IMR-90 (cell line): ENCODE data around the gene TENT5A. TPM values are rescaled to one million over a fixed set of nuclear protein-coding genes. Genes with fewer than 3 reads are reported as not detected.

Experiments
- ATAC-seq: fragments of 200-7000 bp; cut with Tn5 transposase; 2 replicates; pipeline ENCODE4 v1.9.1; 2020; ENCODE audit warnings: low read depth, mild to moderate bottlenecking, moderate library complexity
- Bru-seq: library from RNA; stranded (reverse); fragments of 400-500 nt; gene quantifications from one replicate; lab custom pipeline; 2021; lab: Mats Ljungman, UMichigan
- BruChase-seq, 2 experiments: library from RNA; stranded (reverse); fragments of 400-500 nt; gene quantifications; one replicate each; lab custom pipeline; 2021; lab: Mats Ljungman, UMichigan
- BruUV-seq: library from RNA; stranded (reverse); fragments of 400-500 nt; replicated peaks from 2 replicates; lab custom pipeline; 2021; lab: Mats Ljungman, UMichigan
- CTCF ChIA-PET: fragments of 300-600 bp; formaldehyde crosslinking; extraction: SDS; loops from one replicate; lab custom pipeline; 2021; ENCODE audit warnings: antibody characterized with exemption; lab: Yijun Ruan, JAX
- POLR2A ChIA-PET: fragments of 300-600 bp; sonication (Branson Sonifier 250); formaldehyde crosslinking; loops from one replicate; lab custom pipeline; 2022; ENCODE audit warnings: antibody characterized with exemption; ENCODE audit not compliant: unreplicated experiment; lab: Charles Lee
- DNase-seq: peaks from one replicate; pipeline ENCODE4 v3.0.0; 2013
- H2AFZ ChIP-seq: replicated peaks from 2 replicates; pipeline ENCODE3; 2013; ENCODE audit warnings: low read length, mild to moderate bottlenecking; ENCODE audit not compliant: poor library complexity
- H2AK5ac ChIP-seq: 2 replicates; pipeline ENCODE4 v1.6.1; 2013; ENCODE audit warnings: low read depth, low read length, inconsistent platforms
- H2AK9ac ChIP-seq: replicated peaks from 2 replicates; pipeline ENCODE3; 2013; ENCODE audit warnings: mild to moderate bottlenecking, low read depth, low read length, moderate library complexity; ENCODE audit not compliant: poor library complexity
- H2BK120ac ChIP-seq: 2 replicates; pipeline ENCODE4 v1.6.1; 2013; ENCODE audit warnings: low read depth, low read length, inconsistent platforms
- H2BK15ac ChIP-seq: 3 replicates; pipeline ENCODE4 v1.6.1; 2013; ENCODE audit warnings: low read depth, low read length, inconsistent platforms
- H2BK20ac ChIP-seq: 2 replicates; pipeline ENCODE4 v1.6.1; 2013; ENCODE audit warnings: low read depth, mild to moderate bottlenecking, inconsistent platforms, low read length, moderate library complexity
- H2BK5ac ChIP-seq: 2 replicates; pipeline ENCODE4 v1.6.1; 2013; ENCODE audit warnings: mild to moderate bottlenecking, low read depth, low read length, inconsistent platforms; ENCODE audit not compliant: poor library complexity, severe bottlenecking
- H3K14ac ChIP-seq: replicated peaks from 2 replicates; pipeline ENCODE4 v1.6.1; 2013; ENCODE audit warnings: low read depth, low read length, inconsistent platforms
- H3K18ac ChIP-seq: 2 replicates; pipeline ENCODE4 v1.6.1; 2013; ENCODE audit warnings: low read depth, low read length, control low read depth
- H3K23ac ChIP-seq: 2 replicates; pipeline ENCODE4 v1.6.1; 2013; ENCODE audit warnings: low read depth, low read length, inconsistent platforms
- H3K27ac ChIP-seq: 2 replicates; pipeline ENCODE4 v1.5.1; 2013; ENCODE audit warnings: mild to moderate bottlenecking, control low read depth, low read length; ENCODE audit not compliant: insufficient read depth
- H3K27me3 ChIP-seq: 2 replicates; pipeline ENCODE4 v1.6.1; 2013; ENCODE audit warnings: low read length; ENCODE audit not compliant: control insufficient read depth, insufficient read depth
- H3K36me3 ChIP-seq: 2 replicates; pipeline ENCODE4 v1.6.1; 2013; ENCODE audit warnings: low read length, mixed read lengths; ENCODE audit not compliant: control insufficient read depth, insufficient read depth
- H3K4ac ChIP-seq: 2 replicates; pipeline ENCODE4 v1.6.1; 2013; ENCODE audit warnings: low read depth, low read length, inconsistent platforms
- H3K4me1 ChIP-seq: 2 replicates; pipeline ENCODE4 v1.6.1; 2013; ENCODE audit warnings: low read length, mixed read lengths; ENCODE audit not compliant: control insufficient read depth, insufficient read depth
- H3K4me2 ChIP-seq: 2 replicates; pipeline ENCODE4 v1.6.1; 2013; ENCODE audit warnings: low read depth, mild to moderate bottlenecking, control low read depth, low read length, moderate library complexity
- H3K4me3 ChIP-seq: 2 replicates; pipeline ENCODE4 v1.5.1; 2013; ENCODE audit warnings: low read depth, mild to moderate bottlenecking, control low read depth, low read length, moderate library complexity; ENCODE audit not compliant: insufficient read depth
- H3K56ac ChIP-seq: 2 replicates; pipeline ENCODE4 v1.6.1; 2013; ENCODE audit warnings: low read length, inconsistent platforms; ENCODE audit not compliant: insufficient read depth; ENCODE audit errors: extremely low read depth
- H3K79me1 ChIP-seq, 2 experiments: 2 replicates each; pipeline ENCODE4 v1.6.1; 2013; ENCODE audit warnings: low read length in 2 of 2, inconsistent platforms in 1 of 2, low read depth in 1 of 2
- H3K9ac ChIP-seq: 2 replicates; pipeline ENCODE4 v1.6.1; 2013; ENCODE audit warnings: low read depth, low read length, control low read depth
- H3K9me1 ChIP-seq: 2 replicates; pipeline ENCODE4 v1.6.1; 2013; ENCODE audit warnings: low read length, inconsistent platforms; ENCODE audit not compliant: insufficient read depth
- H3K9me3 ChIP-seq: 2 replicates; pipeline ENCODE4 v1.6.1; 2013; ENCODE audit warnings: low read length; ENCODE audit not compliant: control insufficient read depth, insufficient read depth
- H4K20me1 ChIP-seq: 2 replicates; pipeline ENCODE4 v1.6.1; 2013; ENCODE audit warnings: low read length, inconsistent platforms; ENCODE audit not compliant: insufficient read depth
- H4K5ac ChIP-seq: 2 replicates; pipeline ENCODE4 v1.6.1; 2013; ENCODE audit warnings: mild to moderate bottlenecking, low read depth, low read length, control low read depth
- H4K8ac ChIP-seq, 2 experiments: 2 replicates each; pipeline ENCODE4 v1.6.1; 2013; ENCODE audit warnings: low read depth in 2 of 2, low read length in 2 of 2, control low read depth in 1 of 2, inconsistent platforms in 1 of 2
- H4K91ac ChIP-seq: 2 replicates; pipeline ENCODE4 v1.6.1; 2013; ENCODE audit warnings: low read depth, low read length, inconsistent platforms; ENCODE audit not compliant: insufficient read depth
- CEBPB ChIP-seq: IDR thresholded peaks from 2 replicates; pipeline ENCODE4 v1.6.1; 2012; ENCODE audit warnings: low read depth, low read length, improper control_type of control experiment
- CHD1 ChIP-seq: IDR thresholded peaks from 2 replicates; pipeline ENCODE4 v1.6.1; 2012; ENCODE audit warnings: low read depth, low read length, improper control_type of control experiment
- CTCF ChIP-seq: conservative IDR thresholded peaks from 2 replicates; pipeline ENCODE4 v1.5.1; 2012; ENCODE audit warnings: mild to moderate bottlenecking, low read depth, low read length, improper control_type of control experiment
- ELK1 ChIP-seq: fragments of 150-350 bp; IDR thresholded peaks from 2 replicates; pipeline ENCODE4 v1.6.1; 2016; ENCODE audit warnings: low read depth, mild to moderate bottlenecking, low read length, moderate library complexity, borderline replicate concordance
- FOS ChIP-seq: fragments of 150-350 bp; IDR thresholded peaks from 2 replicates; pipeline ENCODE4 v1.6.1; 2016; ENCODE audit warnings: low read depth, low read length
- MAFK ChIP-seq: IDR thresholded peaks from 2 replicates; pipeline ENCODE4 v1.6.1; 2012; ENCODE audit warnings: low read depth, low read length, improper control_type of control experiment
- MAZ ChIP-seq: IDR thresholded peaks from 2 replicates; pipeline ENCODE4 v1.6.1; 2012; ENCODE audit warnings: low read depth, mild to moderate bottlenecking, low read length, improper control_type of control experiment, moderate library complexity, borderline replicate concordance
- POLR2A ChIP-seq: IDR thresholded peaks from 2 replicates; pipeline ENCODE4 v1.6.1; 2012; ENCODE audit warnings: mild to moderate bottlenecking, low read depth, low read length
- RAD21 ChIP-seq: IDR thresholded peaks from 2 replicates; pipeline ENCODE4 v1.6.1; 2012; ENCODE audit warnings: low read length, improper control_type of control experiment
- SMC3 ChIP-seq: fragments of 150-350 bp; IDR thresholded peaks from 2 replicates; pipeline ENCODE4 v1.6.1; 2016; ENCODE audit warnings: low read depth, mild to moderate bottlenecking, antibody characterized with exemption, low read length, moderate library complexity
- WGBS, 2 experiments: methylation state at CpG; one replicate each; pipeline versions ENCODE4 v1.1.5 to v1.1.7; 2013; ENCODE audit warnings: missing lambda C conversion rate in 2 of 2; ENCODE audit not compliant: insufficient read length in 1 of 2; ENCODE audit errors: extremely low coverage in 2 of 2; 5-methylcytosine and 5-hydroxymethylcytosine counted together
- dilution Hi-C: fragments of 300-500 bp; cut with HindIII; formaldehyde crosslinking; loops from one replicate; pipeline ENCODE4 v1.14.3; 2018; ENCODE audit warnings: low sequenced_read_pairs; ENCODE audit not compliant: unreplicated experiment
- in situ Hi-C: fragments of 300-500 bp; cut with MboI; formaldehyde crosslinking; loops from 3 replicates; pipeline ENCODE4 v1.14.3; 2019; ENCODE audit warnings: low sequenced_read_pairs, inconsistent platforms, mixed read lengths
- intact Hi-C: fragments of 100-400 bp; cut with micrococcal nuclease; formaldehyde crosslinking; loops from 2 replicates; pipeline ENCODE4 v1.10.0; 2022
- long read RNA-seq: library from polyadenylated mRNA; unstranded; transcript quantifications from one replicate; pipeline ENCODE4 v2.0.0, GENCODE V29; 2021; ENCODE audit not compliant: unreplicated experiment
- polyA plus RNA-seq, 3 experiments: library from polyadenylated mRNA; depleted of rRNA; stranded (reverse); fragments of >200 nt; gene quantifications; 2 replicates each; pipeline ENCODE4 v1.2.3, GENCODE V29; 2012; ENCODE audit warnings: low replicate concordance in 1 of 3
- total RNA-seq: library from RNA; depleted of rRNA; stranded (reverse); fragments of >200 nt; gene quantifications from 2 replicates; pipeline ENCODE4 v1.2.3, GENCODE V29; 2012; rRNA removed

The TENT5A gene
- total RNA-seq (10.8 and 16.9 TPM in 2 replicates), polyA plus RNA-seq (2012; rRNA removed) (3.5 and 3.9 TPM in 2 replicates), Bru-seq, nascent RNA (percentile 78 among the genes with signal in this experiment), BruChase-seq, experiment 1, labeled RNA remaining after a 6-hour chase (percentile 46 among the genes with signal in this experiment), BruChase-seq, experiment 2, labeled RNA remaining after a 2-hour chase (percentile 88 among the genes with signal in this experiment)
- 1.6 and 2.1 TPM in 2 replicates for polyA plus RNA-seq (2012; cell fraction: cytosol; rRNA removed)
- 6.7 and 15.5 TPM in 2 replicates for polyA plus RNA-seq (2012; cell fraction: nucleus; rRNA removed; ENCODE audit: low replicate concordance)
- long read RNA-seq, full-length matches to known transcripts, result 22 of 28 reads
- long read RNA-seq, partial matches to known transcripts, result 2 of 28 reads
- long read RNA-seq, other reads (novel, unspliced or antisense), result 4 of 28 reads

GRCh38 chr6:81752084-81752920 lies at the start of gene TENT5A:
Gene TENT5A (minus strand): TSS chr6:81752681. CDS start chr6:81752141, 540 bp downstream.
- Histone ChIP-seq H2BK5ac (peak within 1 kb of the TSS; percentile 92), H3K27ac (peak within 1 kb of the TSS; percentile 94), H2BK120ac (peak within 1 kb of the TSS; percentile 88), H2BK20ac (peak within 1 kb of the TSS; percentile 81), H4K91ac (peak within 1 kb of the TSS; percentile 93), H3K9ac (peak within 1 kb of the TSS; percentile 91), H3K23ac (peak within 1 kb of the TSS; percentile 94), H2AK5ac (peak within 1 kb of the TSS; percentile 49), H2BK15ac (peak within 1 kb of the TSS; percentile 81; the same call in 2 of the 3 replicates), H3K18ac (peak within 1 kb of the TSS; percentile 56), H2AK9ac (peak within 1 kb of the TSS; percentile 66), H3K79me1 (peaks cover 10 to 29% of the 10 kb centered on the region in 2 experiments), H3K4me3 (peak within 1 kb of the TSS; percentile 92), H3K9me3 (no peaks in the 10 kb centered on the region), H3K27me3 (no peaks in the 10 kb centered on the region), H3K4me1 (peaks cover 7% of the 10 kb centered on the region), H3K9me1 (peaks cover 7% of the 10 kb centered on the region), H3K36me3 (peaks cover 6% of the 10 kb centered on the region; the same call in 1 of the 2 replicates), H3K4ac (peak within 1 kb of the TSS; percentile 92), H3K56ac (peak within 1 kb of the TSS; percentile 96), H3K14ac (peak within 1 kb of the TSS; percentile 94), H4K20me1 (peaks cover 18% of the 10 kb centered on the region; the same call in 1 of the 2 replicates), H2AFZ (peak within 1 kb of the TSS; percentile 90), H3K4me2 (peak within 1 kb of the TSS; percentile 86), H4K5ac (peak within 1 kb of the TSS; percentile 53), H4K8ac (peak within 1 kb of the TSS; percentile 82 to 95)
- peak; percentile 77 for ATAC-seq
- no TSS peak for BruUV-seq
- in situ Hi-C loops, result loop anchor here (10.0 to 25.0 kb wide), 3 partner anchors 1148 to 1615 kb away; no protein-coding TSS in a partner anchor
- intact Hi-C loops, result loop anchor here (1.0 to 10.0 kb wide), 12 partner anchors 185 to 1618 kb away; no protein-coding TSS in a partner anchor
- POLR2A ChIA-PET, result interaction anchor here (0.6 to 1.4 kb wide), 2 partner anchors 142 to 1624 kb away, joined by 3 to 5 read pairs; no protein-coding TSS in a partner anchor
- CTCF ChIA-PET, result interaction anchor here (0.6 to 1.4 kb wide), 4 partner anchors 15 to 1808 kb away, joined by 3 read pairs; no protein-coding TSS in a partner anchor
- WGBS, 2 experiments, result 0% methylated on average over 7 of the region's 77 CpGs; no CpG with 5 or more reads in 1 of the 2 experiments
- DNase-seq, result peak; percentile 88
- dilution Hi-C loops, result no loop called here
- TF ChIP-seq ELK1, result no peak
- TF ChIP-seq MAZ, result peak; percentile 84; the same call in 1 of the 2 replicates
- TF ChIP-seq RAD21, result no peak; the same call in 1 of the 2 replicates
- 0 out of 2 replicates have a peak, but pooled peaks have one; percentile 40 for TF ChIP-seq CHD1
- no peak; the same call in 1 of the 2 replicates for TF ChIP-seq CTCF
- no peak; the same call in 1 of the 2 replicates for TF ChIP-seq POLR2A
- no peak for TF ChIP-seq MAFK
- TF ChIP-seq SMC3, result peak; percentile 18
- no peak for TF ChIP-seq FOS
- TF ChIP-seq CEBPB, result no peak
